GDM1 (cell line): ENCODE results near the gene ANKRD34A.

Source experiments
- DNase-seq: peaks from one replicate; lab custom pipeline; 2025; lab: John Stamatoyannopoulos, UW

Gene ANKRD34A

DNA sequence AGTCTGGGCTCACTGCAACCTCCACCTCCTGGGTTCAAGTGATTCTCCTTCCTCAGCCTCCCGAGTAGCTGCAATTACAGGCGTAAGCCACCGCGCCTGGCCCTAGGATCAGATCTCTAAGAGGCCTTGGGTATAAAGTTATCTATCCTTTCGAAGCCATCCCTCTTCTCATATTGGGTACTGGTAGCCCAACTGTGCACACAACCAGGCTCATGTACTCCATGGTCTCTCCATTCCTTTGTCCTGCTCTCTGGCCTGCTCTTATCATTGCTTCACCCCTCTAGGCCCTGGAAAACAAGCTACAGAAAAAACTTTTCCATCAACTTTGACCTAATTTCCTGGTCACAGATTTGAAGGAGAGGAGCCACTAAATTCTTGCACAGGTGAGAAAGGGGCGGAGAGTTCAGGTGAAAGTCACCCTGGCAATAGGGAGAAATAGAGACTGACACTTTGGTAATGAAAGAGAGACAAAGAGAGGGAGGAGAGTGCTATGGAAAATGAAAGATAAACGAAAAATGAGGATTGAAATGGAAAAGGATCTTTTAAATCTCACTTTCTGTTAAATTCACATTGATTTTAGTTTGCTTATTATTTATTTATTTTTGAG is 26.0 kb upstream of the ANKRD34A start:
- DNase-seq: no peak

GRCh38 chr1:145988773-145989172 is 24.4 kb upstream of the ANKRD34A start:
- DNase-seq: no peak

- DNase-seq: no peak
Measured at GRCh38 chr1:145987926-145988325, 23.6 kb upstream of the ANKRD34A start.

DNA sequence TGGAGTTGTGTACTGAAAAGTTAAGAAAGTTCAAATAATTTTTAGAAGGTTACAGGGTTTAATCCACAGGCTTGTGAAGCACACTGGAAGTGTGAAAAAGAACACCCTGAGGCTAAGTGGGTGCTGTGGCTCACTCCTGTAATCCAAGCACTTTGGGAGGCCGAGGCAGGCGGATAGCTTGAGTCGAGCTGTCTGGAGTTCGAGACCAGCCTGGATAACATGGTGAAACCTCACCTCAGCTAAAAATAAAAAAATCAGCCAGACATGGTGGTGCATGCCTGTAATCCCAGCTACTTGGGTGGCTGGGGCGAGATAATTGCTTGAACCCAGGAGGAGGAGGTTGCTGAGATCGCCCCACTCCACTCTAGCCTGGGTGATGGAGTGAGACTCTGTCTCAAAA is 22.2 kb upstream of the ANKRD34A start:
- DNase-seq: no peak

DNA sequence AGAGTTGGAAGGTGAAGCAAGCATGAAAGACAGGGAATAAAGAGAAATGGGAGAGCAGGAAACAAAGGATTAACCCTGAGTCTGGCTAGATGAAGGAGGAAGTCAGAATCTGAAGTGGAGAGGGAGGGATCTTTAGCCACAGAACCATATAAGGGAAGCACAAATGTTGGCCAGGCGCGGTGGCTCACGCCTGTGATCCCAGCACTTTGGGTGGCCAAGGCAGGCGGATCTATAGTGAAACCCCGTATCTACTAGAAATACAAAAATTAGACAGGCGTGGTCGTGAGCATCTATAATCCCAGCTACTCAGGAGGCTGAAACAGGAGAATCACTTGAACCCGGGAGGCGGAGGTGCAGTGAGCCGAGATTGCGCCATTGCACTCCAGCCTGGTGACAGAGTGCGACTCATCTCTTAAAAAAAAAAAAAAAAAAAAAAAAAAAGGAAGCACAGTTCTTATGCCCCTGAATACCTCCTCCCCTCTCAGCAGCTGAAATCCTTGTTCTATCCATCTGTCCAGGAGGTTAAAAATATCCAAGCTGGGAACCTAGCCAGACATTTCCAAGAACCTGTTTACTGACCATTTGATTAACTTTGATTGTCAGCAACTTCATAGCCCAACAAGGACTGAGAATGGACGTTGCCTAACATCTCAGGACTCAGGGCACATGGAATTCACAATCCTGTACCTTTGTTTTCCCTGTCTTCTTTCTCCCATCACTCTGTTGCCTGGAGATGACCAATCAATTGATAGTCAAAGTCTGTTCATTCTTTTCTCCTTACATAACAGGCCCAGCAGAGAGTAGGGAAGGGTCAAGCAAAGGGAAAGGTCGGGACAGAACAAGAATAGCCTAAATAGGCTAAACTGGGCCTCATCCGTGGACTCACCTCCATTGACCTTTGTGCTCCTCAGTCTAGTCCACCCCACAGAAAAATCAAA is 21.4 kb upstream of the ANKRD34A start:
- DNase-seq: peak; percentile 62

GRCh38 chr1:145985129-145985501 is 20.7 kb upstream of the ANKRD34A start:
- DNase-seq: no peak

DNA sequence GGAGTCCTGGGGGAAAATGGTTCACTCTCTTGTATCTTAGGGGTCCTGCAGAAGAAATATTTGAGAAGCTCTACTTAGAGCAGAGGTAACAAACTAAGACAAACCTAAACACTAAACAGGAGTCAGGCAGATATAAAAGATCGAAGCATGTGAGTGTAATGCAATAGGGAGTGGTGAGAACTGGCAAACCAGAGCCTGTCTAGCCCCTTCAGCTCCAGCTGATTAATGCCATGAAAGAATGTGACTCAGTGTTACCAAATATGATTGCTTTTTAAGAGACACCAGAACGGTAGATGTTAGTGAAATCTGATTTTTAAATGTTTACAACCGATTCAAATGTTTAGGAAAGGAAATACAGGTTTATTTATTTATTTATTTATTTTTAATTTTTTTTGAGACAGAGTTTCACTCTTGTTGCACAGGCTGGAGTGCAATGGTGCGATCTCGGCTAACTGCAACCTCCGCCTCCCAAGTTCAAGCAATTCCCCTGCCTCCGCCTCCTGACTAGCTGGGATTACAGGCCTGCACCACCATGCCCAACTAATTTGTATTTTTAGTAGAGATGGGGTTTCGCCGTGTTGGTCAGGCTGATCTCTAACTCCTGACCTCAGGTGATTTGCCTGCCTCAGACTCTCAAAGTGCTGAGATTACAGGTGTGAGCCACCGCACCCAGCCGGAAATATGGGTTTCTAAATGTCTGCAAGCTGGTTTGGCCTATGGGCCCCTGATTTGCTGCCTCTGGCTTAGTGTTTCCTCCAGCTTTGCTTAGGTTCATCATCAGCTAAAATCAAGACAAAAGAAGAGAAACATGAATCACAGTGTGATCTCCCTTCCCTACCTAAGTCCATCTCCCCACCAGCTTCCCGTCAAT is 19.8 kb upstream of the ANKRD34A start:
- no peak for DNase-seq

DNA sequence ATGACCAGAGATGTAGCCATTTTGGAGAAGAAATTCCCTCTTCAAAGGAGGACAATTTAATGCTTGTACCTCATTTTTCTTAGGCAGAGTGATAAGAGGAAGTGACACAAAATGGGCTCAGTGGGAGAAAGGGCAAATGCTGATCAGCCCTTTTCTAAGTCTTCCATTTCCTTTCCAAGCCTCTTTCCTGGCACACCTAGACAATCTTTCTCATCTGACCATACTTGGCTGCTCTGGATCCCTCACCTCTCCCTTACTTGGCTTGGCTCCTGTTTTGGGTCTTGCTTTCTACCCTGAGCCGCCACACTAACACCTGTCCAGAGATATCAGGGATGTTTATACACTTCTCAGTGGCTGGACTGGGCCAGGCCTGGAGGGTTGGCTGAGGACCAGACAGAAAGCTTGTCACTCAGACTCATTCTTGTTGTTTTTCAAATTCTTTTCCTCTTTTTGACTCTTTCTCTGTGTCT is 18.9 kb upstream of the ANKRD34A start:
- DNase-seq: no peak

DNA sequence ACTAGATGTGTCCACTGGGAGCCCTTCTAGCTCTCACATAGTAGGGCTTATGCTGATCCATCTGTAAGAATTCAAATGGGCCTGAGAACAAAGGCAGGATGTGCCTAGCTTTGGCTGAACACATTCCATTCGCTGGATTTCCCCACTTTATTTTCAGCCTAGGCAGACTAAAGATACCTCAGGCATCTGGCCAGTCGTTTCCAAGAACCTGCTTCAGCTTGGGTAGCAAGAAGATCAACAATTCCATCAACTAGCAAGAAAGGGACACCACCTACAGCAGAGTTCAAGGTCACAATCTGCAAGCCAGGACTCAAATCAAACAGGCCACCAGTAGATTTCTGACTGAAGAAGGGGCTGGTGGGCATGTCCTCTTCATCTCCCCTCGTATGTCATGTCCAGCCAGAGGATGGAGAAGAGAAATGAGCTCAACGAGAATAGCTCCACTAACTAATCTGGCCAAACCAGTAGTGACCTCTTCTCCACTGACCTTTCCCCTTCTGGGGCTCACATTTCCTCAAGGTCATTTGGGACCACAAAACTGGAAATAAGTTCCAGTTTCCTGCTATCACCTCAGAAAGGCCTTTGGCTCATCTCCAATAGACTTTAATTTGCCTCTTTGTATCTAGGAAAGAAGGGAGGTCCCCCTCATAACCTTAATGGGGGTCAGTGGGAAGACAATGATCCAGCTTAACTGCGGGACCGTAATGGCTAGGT is 17.8 kb upstream of the ANKRD34A start:
- DNase-seq: no peak

GRCh38 chr1:145980457-145980994 is 16.2 kb upstream of the ANKRD34A start:
- DNase-seq: no peak

GRCh38 chr1:145979746-145980456 is 15.5 kb upstream of the ANKRD34A start:
- DNase-seq: no peak

- peak; percentile 98 for DNase-seq
Measured at GRCh38 chr1:145978854-145979745, 14.7 kb upstream of the ANKRD34A start.

DNA sequence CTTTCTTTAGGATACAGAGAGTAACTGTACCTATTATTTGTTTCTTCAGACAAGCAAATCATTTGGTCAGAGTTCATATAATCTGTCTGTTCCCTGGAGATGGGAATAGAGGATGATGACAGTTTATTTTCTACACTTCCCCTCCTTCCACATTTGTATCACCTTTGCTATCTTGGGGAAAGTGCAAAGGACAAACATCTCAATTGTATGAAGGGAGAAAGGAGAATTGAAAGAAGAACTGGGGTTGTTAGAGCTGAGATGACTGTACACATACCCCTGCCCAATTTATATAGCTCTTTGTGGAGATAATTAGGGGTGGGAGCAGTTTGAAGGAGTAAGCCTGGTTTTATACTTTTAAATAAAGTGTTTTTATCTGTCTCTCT is 14.1 kb upstream of the ANKRD34A start:
- no peak for DNase-seq

DNA sequence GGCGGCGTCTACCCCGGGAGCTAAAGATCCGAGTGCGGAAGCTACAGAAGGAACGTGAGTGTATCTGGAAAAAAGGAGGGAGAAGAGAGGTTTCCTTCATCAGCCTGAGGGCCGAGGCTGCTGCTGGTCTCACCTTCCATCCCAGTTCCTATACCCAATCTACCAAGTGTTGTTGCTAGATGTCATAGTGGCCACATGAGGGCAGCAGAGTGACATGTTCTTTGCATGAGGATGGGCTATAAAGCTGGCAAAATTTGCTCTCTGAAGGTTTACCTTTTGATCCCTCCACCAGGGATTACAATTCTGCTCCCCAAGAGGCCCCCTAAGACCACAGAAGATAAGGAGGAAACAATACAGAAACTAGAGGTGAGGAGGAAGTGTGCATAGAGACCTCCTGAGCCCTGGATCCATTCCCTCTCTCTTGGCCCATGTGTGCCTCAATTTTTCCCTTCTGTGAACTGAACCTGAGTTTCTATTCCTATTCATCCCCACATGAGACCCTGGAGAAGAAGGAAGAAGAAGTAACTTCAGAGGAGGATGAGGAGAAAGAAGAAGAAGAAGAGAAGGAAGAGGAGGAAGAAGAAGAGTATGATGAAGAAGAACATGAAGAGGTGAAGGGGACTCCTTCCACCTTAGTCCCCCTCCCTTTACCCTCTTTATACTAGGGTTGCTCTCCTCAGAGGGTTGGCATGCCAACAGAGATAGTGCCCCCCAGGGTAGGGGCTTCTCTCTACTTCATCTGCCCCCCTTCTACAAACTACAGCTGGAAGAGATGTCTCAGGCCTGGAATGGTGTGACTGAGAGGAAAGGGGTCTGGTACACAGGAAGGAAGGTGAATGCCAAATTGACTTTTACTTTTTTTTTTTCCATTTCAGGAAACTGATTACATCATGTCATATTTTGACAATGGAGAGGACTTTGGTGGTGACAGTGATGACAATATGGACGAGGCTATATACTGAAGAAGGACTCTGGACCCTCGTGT is 13.4 kb upstream of the ANKRD34A start:
- DNase-seq: peak; percentile 77

- no peak for DNase-seq
Measured at GRCh38 chr1:145977016-145977415, 12.6 kb upstream of the ANKRD34A start.

GRCh38 chr1:145975216-145975615 is 10.8 kb upstream of the ANKRD34A start:
- DNase-seq: no peak

GRCh38 chr1:145974721-145975120 is 10.3 kb upstream of the ANKRD34A start:
- DNase-seq: no peak

DNA sequence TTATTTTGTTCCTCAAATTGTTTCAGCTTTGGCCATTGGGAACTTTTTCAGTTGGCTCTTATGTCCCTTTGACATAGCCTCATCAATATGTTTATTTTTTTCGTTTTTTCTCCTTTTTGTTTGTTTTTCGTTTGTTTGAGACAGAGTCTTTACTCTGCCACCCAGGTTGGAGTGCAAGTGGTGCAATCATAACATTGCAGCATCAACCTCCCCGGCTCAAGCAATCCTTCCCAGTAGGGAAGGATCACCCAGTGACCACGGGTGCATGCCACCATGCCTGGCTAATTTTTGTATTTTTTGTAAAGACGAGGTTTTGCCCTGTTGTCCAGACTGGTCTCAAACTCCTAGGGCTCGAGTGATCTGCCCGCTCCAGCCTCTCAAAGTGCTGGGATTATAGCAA is 8.2 kb upstream of the ANKRD34A start:
- no peak for DNase-seq

GRCh38 chr1:145967288-145967687 is 2.9 kb upstream of the ANKRD34A start:
- no peak for DNase-seq
